HL-60 (cell line): Measurements from ENCODE around the gene SEMA4A.

Source experiments
- DNase-seq, 2 experiments: peaks; one replicate each; pipeline ENCODE4 v3.0.0-alpha.2; 2010 to 2020; ENCODE audit warnings: low read depth in 1 of 2, low spot score in 1 of 2
- H3K27ac ChIP-seq: fragments of 250-450 bp; sonication (Bioruptor Pico); replicated peaks from 2 replicates; pipeline ENCODE4 v1.5.1; 2020; ENCODE audit warnings: mild to moderate bottlenecking, moderate library complexity
- H3K27me3 ChIP-seq: fragments of 250-450 bp; sonication (Bioruptor Pico); 2 replicates; pipeline ENCODE4 v1.5.1; 2021; ENCODE audit warnings: mild to moderate bottlenecking, moderate library complexity; ENCODE audit not compliant: insufficient read depth, poor library complexity, severe bottlenecking
- H3K4me3 ChIP-seq: replicated peaks from 2 replicates; pipeline ENCODE4 v1.5.1; 2011; ENCODE audit warnings: mild to moderate bottlenecking, control low read depth, low read length; ENCODE audit not compliant: insufficient read depth
- GABPA ChIP-seq: IDR thresholded peaks from 2 replicates; pipeline ENCODE4 v1.6.1; 2012; ENCODE audit warnings: low read depth
- POLR2AphosphoS5 ChIP-seq: IDR thresholded peaks from 2 replicates; pipeline ENCODE4 v1.6.1; 2012; ENCODE audit warnings: low read depth
- SPI1 ChIP-seq: IDR thresholded peaks from 2 replicates; pipeline ENCODE4 v1.6.1; 2012; ENCODE audit warnings: low read depth, mild to moderate bottlenecking, borderline replicate concordance
- TF ChIP-seq, protein P1 (sequence below): IDR thresholded peaks from 2 replicates; pipeline ENCODE4 v1.6.1; 2012; ENCODE audit warnings: low read depth; ENCODE audit not compliant: insufficient replicate concordance
- TF ChIP-seq, protein P2 (sequence below): IDR thresholded peaks from one replicate; pipeline ENCODE4 v1.5.1; 2011; ENCODE audit warnings: low read length, control low read depth, inconsistent platforms; ENCODE audit not compliant: insufficient read depth

SEMA4A gene

DNA sequence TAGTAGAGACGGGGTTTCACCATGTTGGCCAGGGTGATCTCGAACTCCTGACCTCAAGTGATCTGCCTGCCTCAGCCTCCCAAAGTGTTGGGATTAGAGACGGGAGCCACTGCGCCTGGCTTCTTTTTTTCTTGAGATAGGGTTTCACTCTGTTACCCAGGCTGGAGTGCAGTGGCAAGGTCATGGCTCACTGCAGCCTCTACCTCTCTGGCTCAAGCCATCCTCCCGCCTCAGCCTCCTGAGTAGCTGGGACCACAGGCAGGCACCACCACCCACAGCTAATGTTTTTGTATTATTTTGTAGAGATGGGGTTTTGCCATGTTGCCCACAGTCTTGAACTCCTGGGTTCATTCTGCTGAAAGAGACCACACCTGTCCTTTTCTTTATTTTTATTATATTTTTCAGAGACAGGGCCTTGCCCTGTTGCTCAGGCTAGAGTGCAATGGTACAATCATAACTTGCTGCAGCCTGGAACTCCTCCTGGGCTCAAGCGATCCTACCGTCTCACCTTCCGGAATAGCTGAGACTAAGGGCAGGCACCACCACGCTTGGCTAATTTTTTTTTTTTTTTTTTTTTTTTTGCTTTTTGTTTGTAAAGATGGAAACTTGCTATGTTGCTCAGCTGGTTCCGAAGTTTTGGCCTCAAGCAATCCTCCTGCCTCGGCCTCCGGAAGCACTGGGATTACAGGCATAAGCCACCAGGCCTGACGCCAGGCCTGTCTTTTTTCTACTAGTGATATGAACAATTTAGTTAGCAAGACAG, 35.8 kb upstream of the SEMA4A start:
- DNase-seq: no peak
- TF ChIP-seq, protein P1, sequence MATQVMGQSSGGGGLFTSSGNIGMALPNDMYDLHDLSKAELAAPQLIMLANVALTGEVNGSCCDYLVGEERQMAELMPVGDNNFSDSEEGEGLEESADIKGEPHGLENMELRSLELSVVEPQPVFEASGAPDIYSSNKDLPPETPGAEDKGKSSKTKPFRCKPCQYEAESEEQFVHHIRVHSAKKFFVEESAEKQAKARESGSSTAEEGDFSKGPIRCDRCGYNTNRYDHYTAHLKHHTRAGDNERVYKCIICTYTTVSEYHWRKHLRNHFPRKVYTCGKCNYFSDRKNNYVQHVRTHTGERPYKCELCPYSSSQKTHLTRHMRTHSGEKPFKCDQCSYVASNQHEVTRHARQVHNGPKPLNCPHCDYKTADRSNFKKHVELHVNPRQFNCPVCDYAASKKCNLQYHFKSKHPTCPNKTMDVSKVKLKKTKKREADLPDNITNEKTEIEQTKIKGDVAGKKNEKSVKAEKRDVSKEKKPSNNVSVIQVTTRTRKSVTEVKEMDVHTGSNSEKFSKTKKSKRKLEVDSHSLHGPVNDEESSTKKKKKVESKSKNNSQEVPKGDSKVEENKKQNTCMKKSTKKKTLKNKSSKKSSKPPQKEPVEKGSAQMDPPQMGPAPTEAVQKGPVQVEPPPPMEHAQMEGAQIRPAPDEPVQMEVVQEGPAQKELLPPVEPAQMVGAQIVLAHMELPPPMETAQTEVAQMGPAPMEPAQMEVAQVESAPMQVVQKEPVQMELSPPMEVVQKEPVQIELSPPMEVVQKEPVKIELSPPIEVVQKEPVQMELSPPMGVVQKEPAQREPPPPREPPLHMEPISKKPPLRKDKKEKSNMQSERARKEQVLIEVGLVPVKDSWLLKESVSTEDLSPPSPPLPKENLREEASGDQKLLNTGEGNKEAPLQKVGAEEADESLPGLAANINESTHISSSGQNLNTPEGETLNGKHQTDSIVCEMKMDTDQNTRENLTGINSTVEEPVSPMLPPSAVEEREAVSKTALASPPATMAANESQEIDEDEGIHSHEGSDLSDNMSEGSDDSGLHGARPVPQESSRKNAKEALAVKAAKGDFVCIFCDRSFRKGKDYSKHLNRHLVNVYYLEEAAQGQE: no peak
- TF ChIP-seq, protein P2, sequence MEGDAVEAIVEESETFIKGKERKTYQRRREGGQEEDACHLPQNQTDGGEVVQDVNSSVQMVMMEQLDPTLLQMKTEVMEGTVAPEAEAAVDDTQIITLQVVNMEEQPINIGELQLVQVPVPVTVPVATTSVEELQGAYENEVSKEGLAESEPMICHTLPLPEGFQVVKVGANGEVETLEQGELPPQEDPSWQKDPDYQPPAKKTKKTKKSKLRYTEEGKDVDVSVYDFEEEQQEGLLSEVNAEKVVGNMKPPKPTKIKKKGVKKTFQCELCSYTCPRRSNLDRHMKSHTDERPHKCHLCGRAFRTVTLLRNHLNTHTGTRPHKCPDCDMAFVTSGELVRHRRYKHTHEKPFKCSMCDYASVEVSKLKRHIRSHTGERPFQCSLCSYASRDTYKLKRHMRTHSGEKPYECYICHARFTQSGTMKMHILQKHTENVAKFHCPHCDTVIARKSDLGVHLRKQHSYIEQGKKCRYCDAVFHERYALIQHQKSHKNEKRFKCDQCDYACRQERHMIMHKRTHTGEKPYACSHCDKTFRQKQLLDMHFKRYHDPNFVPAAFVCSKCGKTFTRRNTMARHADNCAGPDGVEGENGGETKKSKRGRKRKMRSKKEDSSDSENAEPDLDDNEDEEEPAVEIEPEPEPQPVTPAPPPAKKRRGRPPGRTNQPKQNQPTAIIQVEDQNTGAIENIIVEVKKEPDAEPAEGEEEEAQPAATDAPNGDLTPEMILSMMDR: no peak
- TF ChIP-seq GABPA (no peak), SPI1 (no peak), POLR2AphosphoS5 (no peak)
- Histone ChIP-seq H3K27me3 (no peaks in the 10 kb centered on the region), H3K27ac (no peak overlapping the region), H3K4me3 (no peak overlapping the region)

DNA sequence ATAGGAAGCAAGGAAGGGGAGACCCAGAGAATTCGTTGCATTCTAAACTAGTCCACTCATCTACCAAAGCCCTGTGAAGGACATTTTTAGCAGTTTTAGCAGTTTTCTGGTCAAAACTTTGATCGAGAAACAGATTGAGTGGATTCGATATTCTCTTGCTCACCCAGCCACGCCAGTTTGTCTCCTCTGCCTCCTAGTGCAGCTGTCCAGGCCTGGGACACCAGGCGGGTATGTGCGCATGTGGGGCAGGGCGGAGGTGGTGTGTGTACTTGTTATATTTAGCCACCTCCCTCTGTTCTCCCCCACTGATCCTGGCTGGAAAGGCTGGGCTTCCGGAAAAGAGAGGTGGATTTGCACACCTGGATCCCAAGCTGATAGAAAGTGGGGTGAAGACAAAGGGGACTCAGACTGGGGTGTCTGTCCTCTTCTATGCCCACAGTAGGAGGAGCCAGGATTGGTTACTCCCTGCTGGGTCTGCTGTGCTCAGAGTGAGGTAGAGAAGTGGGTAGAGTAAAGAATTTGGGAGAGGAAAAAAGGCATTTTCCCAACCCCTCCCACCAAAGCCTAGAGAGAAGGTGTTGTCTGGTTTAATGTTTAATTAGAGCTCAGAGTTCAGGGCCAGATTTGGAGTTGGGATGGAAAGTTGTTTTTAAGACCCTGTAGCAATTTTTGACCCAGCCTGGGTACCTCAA, 35.1 kb upstream of the SEMA4A start:
- Histone ChIP-seq H3K4me3 (no peak overlapping the region), H3K27me3 (no peaks in the 10 kb centered on the region), H3K27ac (no peak overlapping the region)
- DNase-seq: no peak
- TF ChIP-seq POLR2AphosphoS5 (no peak), GABPA (no peak), SPI1 (no peak)
- TF ChIP-seq, protein P2: no peak
- TF ChIP-seq, protein P1: no peak

DNA sequence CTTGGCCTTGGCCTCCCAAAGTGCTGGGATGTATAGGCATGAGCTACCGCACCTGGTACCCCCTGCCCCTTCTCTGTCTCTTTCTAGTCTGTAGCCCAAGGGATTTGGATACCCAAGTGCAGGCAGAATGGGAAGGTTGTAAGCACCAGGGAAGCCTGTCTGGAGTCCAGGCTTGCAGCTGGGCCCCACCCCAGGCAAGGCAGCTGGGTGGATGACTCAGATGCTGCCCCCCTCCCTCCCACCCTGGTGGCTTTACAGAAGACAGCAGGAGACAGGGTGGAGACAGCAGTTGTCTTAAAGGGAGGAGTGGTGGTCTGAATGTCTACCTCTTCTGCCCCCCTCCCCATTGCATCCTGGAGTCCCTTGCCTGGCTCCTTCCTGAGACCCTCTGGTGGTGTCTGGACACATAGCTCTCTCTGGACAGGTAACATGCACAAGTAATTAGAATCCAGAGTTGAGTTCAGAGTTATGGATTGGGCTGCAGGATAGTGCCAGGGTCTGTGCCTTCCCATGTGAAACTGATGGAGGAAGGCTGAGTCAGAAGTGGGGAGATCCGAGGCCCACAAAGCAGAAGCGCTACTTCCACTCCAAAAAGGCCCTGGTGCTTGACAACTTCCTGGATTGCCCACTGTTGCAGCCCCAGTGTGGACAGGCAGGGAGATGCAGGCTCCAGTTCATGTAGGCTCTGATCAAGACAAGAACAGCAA, 33.7 kb upstream of the SEMA4A start:
- DNase-seq: peak; percentile 74 to 85

More for the DNA sequence above, 33.7 kb upstream of the SEMA4A start:
- Histone ChIP-seq H3K27me3 (no peaks in the 10 kb centered on the region), H3K4me3 (no peak overlapping the region), H3K27ac (no peak overlapping the region)
- TF ChIP-seq, protein P2: peak; percentile 7
- TF ChIP-seq POLR2AphosphoS5: no peak
- TF ChIP-seq GABPA: no peak
- TF ChIP-seq SPI1: peak; percentile 61; the same call in 1 of the 2 replicates
